SK-N-SH treated with all-trans-retinoic acid at 6 μM for 48 hours (cell line): ENCODE data around the gene AOC2.

Experiments
- ARNTL ChIP-seq: fragments of 450-650 bp; formaldehyde crosslinking; IDR thresholded peaks from 2 replicates; pipeline ENCODE4 v1.5.0; 2020; ENCODE audit warnings: low read depth, mild to moderate bottlenecking, moderate library complexity, borderline replicate concordance
- BACH2 ChIP-seq: fragments of 250-450 bp; sonication (Bioruptor Pico); IDR thresholded peaks from 2 replicates; pipeline ENCODE4 v1.9.0; 2021; ENCODE audit warnings: mild to moderate bottlenecking, borderline replicate concordance
- CREB5 ChIP-seq: fragments of 250-450 bp; sonication (Bioruptor Pico); IDR thresholded peaks from 2 replicates; pipeline ENCODE4 v1.5.1; 2020; ENCODE audit warnings: low read depth, mild to moderate bottlenecking, moderate library complexity
- CSRNP3 ChIP-seq: fragments of 250-450 bp; sonication (Bioruptor Pico); IDR thresholded peaks from 2 replicates; pipeline ENCODE4 v1.5.1; 2021; ENCODE audit warnings: mild to moderate bottlenecking, moderate library complexity
- ESRRG ChIP-seq: fragments of 250-450 bp; sonication (Bioruptor Pico); IDR thresholded peaks from 2 replicates; pipeline ENCODE4 v1.6.1; 2021; ENCODE audit warnings: mild to moderate bottlenecking
- OSR1 ChIP-seq: fragments of 250-450 bp; sonication (Bioruptor Pico); IDR thresholded peaks from 2 replicates; pipeline ENCODE4 v1.8.0; 2022; ENCODE audit warnings: moderate library complexity, mild to moderate bottlenecking, inconsistent platforms
- PATZ1 ChIP-seq: fragments of 250-450 bp; sonication (Bioruptor Pico); IDR thresholded peaks from 2 replicates; pipeline ENCODE4 v1.8.0; 2020; ENCODE audit warnings: mild to moderate bottlenecking, moderate library complexity, borderline replicate concordance
- POU6F1 ChIP-seq: fragments of 250-450 bp; sonication (Bioruptor Pico); IDR thresholded peaks from 2 replicates; pipeline ENCODE4 v1.8.0; 2021; ENCODE audit warnings: low read depth, mild to moderate bottlenecking, moderate library complexity, borderline replicate concordance
- PPARA ChIP-seq: fragments of 250-450 bp; sonication (Bioruptor Pico); IDR thresholded peaks from 2 replicates; pipeline ENCODE4 v1.5.0; 2020; ENCODE audit warnings: mild to moderate bottlenecking, borderline replicate concordance
- RARB ChIP-seq: fragments of 250-450 bp; sonication (Bioruptor Pico); IDR thresholded peaks from 2 replicates; pipeline ENCODE4 v1.8.0; 2021; ENCODE audit warnings: mild to moderate bottlenecking, moderate library complexity
- SNAI2 ChIP-seq: fragments of 250-450 bp; sonication (Bioruptor Pico); IDR thresholded peaks from 2 replicates; pipeline ENCODE4 v1.5.0; 2020; ENCODE audit warnings: mild to moderate bottlenecking, moderate library complexity
- TCF4 ChIP-seq: fragments of 250-450 bp; sonication (Bioruptor Pico); IDR thresholded peaks from 2 replicates; pipeline ENCODE4 v1.8.0; 2021; ENCODE audit warnings: mild to moderate bottlenecking, moderate library complexity, borderline replicate concordance
- ZFP3 ChIP-seq: fragments of 250-450 bp; sonication (Bioruptor Pico); IDR thresholded peaks from 2 replicates; pipeline ENCODE4 v1.5.0; 2020; ENCODE audit warnings: mild to moderate bottlenecking, moderate library complexity
- ZFP30 ChIP-seq: fragments of 450-650 bp; formaldehyde crosslinking; IDR thresholded peaks from 2 replicates; pipeline ENCODE4 v1.5.0; 2022; ENCODE audit warnings: mild to moderate bottlenecking, moderate library complexity

GRCh38 chr17:42833767-42834422 lies 10.5 kb upstream of the AOC2 start:
- TF ChIP-seq PPARA (CRISPR knock-in tag) (no peak), POU6F1 (CRISPR knock-in tag) (no peak), ESRRG (CRISPR knock-in tag) (no peak), ZFP30 (CRISPR knock-in tag) (no peak), OSR1 (CRISPR knock-in tag) (no peak), CSRNP3 (CRISPR knock-in tag) (no peak), SNAI2 (no peak), BACH2 (CRISPR knock-in tag) (no peak), TCF4 (no peak), ARNTL (CRISPR knock-in tag) (no peak), ZFP3 (no peak), CREB5 (CRISPR knock-in tag) (no peak), RARB (CRISPR knock-in tag) (no peak), PATZ1 (no peak)
